Measurements from ENCODE around the gene CDIP1. TPM values are rescaled to one million over a fixed set of nuclear protein-coding genes. Genes with fewer than 3 reads are reported as not detected.
A peak's percentile ranks its signal among the peaks of the same experiment; 100 is the strongest.
"Not testable (repeated sequence)": the region's sequence is repeated elsewhere in the genome, so short reads cannot be mapped to it uniquely, and the experiment has no call there.

Gene CDIP1
- 41.4 TPM for polyA plus RNA-seq (2013, experiment 1 of 2)
- polyA plus RNA-seq (2013, experiment 2 of 2) = 47.2 TPM

GRCh38 chr16:4538350-4539235 lies at the start of gene CDIP1:
TSS of gene CDIP1 (minus strand) at chr16:4538773. CDS start at chr16:4514130, 24,643 bp downstream.
- H3K36me3 ChIP-seq (ENCODE audit: insufficient read depth, low read length) = no peaks in the 10 kb centered on the region
- H3K9ac ChIP-seq (ENCODE audit: low read depth, low read length) = peak within 1 kb of the TSS; percentile 79
- H3K27ac ChIP-seq (ENCODE audit: low read depth, low read length) = peak within 1 kb of the TSS; percentile 89
- H3K9me3 ChIP-seq (ENCODE audit: insufficient read depth, low read depth, low read length) = peaks cover 14% of the 10 kb centered on the region; the same call in 1 of the 2 replicates
- H3K4me3 ChIP-seq (ENCODE audit: low read length) = peak within 1 kb of the TSS; percentile 90
- peaks cover 9% of the 10 kb centered on the region; the same call in 1 of the 2 replicates for H3K4me1 ChIP-seq (ENCODE audit: insufficient read depth, low read length)
- 4% methylated on average over 64 of the region's 67 CpGs for WGBS
- H3K27me3 ChIP-seq (ENCODE audit: insufficient read depth, low read length) = peaks cover 16% of the 10 kb centered on the region

GRCh38 chr16:4586291-4586690 lies 47.7 kb upstream of the CDIP1 start:
- 95% methylated on average over 7 of the region's 7 CpGs for WGBS
- no peaks in the 10 kb centered on the region for H3K4me1 ChIP-seq (ENCODE audit: insufficient read depth, low read length)
- H3K9me3 ChIP-seq (ENCODE audit: insufficient read depth, low read depth, low read length) = peaks cover 8% of the 10 kb centered on the region; the same call in 1 of the 2 replicates
- no peaks in the 10 kb centered on the region for H3K27me3 ChIP-seq (ENCODE audit: insufficient read depth, low read length)
- no peaks in the 10 kb centered on the region for H3K36me3 ChIP-seq (ENCODE audit: insufficient read depth, low read length)
- no peak overlapping the region for H3K9ac ChIP-seq (ENCODE audit: low read depth, low read length)
- H3K4me3 ChIP-seq (ENCODE audit: low read length) = no peak overlapping the region
- H3K27ac ChIP-seq (ENCODE audit: low read depth, low read length) = no peak overlapping the region

- peaks cover 8% of the 10 kb centered on the region; the same call in 1 of the 2 replicates for H3K9me3 ChIP-seq (ENCODE audit: insufficient read depth, low read depth, low read length)
- no peaks in the 10 kb centered on the region for H3K36me3 ChIP-seq (ENCODE audit: insufficient read depth, low read length)
- WGBS = 94% methylated on average over 4 of the region's 4 CpGs
- H3K4me1 ChIP-seq (ENCODE audit: insufficient read depth, low read length) = no peaks in the 10 kb centered on the region
- no peak overlapping the region for H3K27ac ChIP-seq (ENCODE audit: low read depth, low read length)
- H3K27me3 ChIP-seq (ENCODE audit: insufficient read depth, low read length) = no peaks in the 10 kb centered on the region
- H3K9ac ChIP-seq (ENCODE audit: low read depth, low read length) = no peak overlapping the region
- H3K4me3 ChIP-seq (ENCODE audit: low read length) = no peak overlapping the region
These were observed 45.3 kb upstream of the CDIP1 start for GRCh38 chr16:4583906-4584305.

GRCh38 chr16:4580250-4580649 lies 41.7 kb upstream of the CDIP1 start:
- Histone ChIP-seq H3K9ac (ENCODE audit: low read depth, low read length) (no peak overlapping the region), H3K27ac (ENCODE audit: low read depth, low read length) (no peak overlapping the region), H3K4me1 (ENCODE audit: insufficient read depth, low read length) (no peaks in the 10 kb centered on the region), H3K9me3 (ENCODE audit: insufficient read depth, low read depth, low read length) (no peaks in the 10 kb centered on the region), H3K4me3 (ENCODE audit: low read length) (no peak overlapping the region), H3K36me3 (ENCODE audit: insufficient read depth, low read length) (no peaks in the 10 kb centered on the region), H3K27me3 (ENCODE audit: insufficient read depth, low read length) (no peaks in the 10 kb centered on the region)
- WGBS = 96% methylated on average over 4 of the region's 6 CpGs

GRCh38 chr16:4578961-4579530 lies 40.5 kb upstream of the CDIP1 start:
- Histone ChIP-seq H3K27ac (ENCODE audit: low read depth, low read length) (no peak overlapping the region), H3K36me3 (ENCODE audit: insufficient read depth, low read length) (no peaks in the 10 kb centered on the region), H3K9ac (ENCODE audit: low read depth, low read length) (no peak overlapping the region), H3K4me1 (ENCODE audit: insufficient read depth, low read length) (no peaks in the 10 kb centered on the region), H3K27me3 (ENCODE audit: insufficient read depth, low read length) (no peaks in the 10 kb centered on the region), H3K9me3 (ENCODE audit: insufficient read depth, low read depth, low read length) (no peaks in the 10 kb centered on the region), H3K4me3 (ENCODE audit: low read length) (no peak overlapping the region)
- WGBS = 93% methylated on average over 13 of the region's 13 CpGs

GRCh38 chr16:4576008-4576407 lies 37.4 kb upstream of the CDIP1 start:
- H3K36me3 ChIP-seq (ENCODE audit: insufficient read depth, low read length) = no peaks in the 10 kb centered on the region
- no peak overlapping the region for H3K9ac ChIP-seq (ENCODE audit: low read depth, low read length)
- WGBS = 98% methylated on average over 15 of the region's 15 CpGs
- H3K27me3 ChIP-seq (ENCODE audit: insufficient read depth, low read length) = no peaks in the 10 kb centered on the region
- H3K4me1 ChIP-seq (ENCODE audit: insufficient read depth, low read length) = peaks cover 6% of the 10 kb centered on the region
- H3K27ac ChIP-seq (ENCODE audit: low read depth, low read length) = no peak overlapping the region
- no peak overlapping the region for H3K4me3 ChIP-seq (ENCODE audit: low read length)
- no peaks in the 10 kb centered on the region for H3K9me3 ChIP-seq (ENCODE audit: insufficient read depth, low read depth, low read length)

GRCh38 chr16:4574919-4575705 lies 36.5 kb upstream of the CDIP1 start:
- Histone ChIP-seq H3K36me3 (ENCODE audit: insufficient read depth, low read length) (no peaks in the 10 kb centered on the region), H3K9ac (ENCODE audit: low read depth, low read length) (no peak overlapping the region), H3K9me3 (ENCODE audit: insufficient read depth, low read depth, low read length) (no peaks in the 10 kb centered on the region), H3K27ac (ENCODE audit: low read depth, low read length) (no peak overlapping the region), H3K4me3 (ENCODE audit: low read length) (no peak overlapping the region), H3K27me3 (ENCODE audit: insufficient read depth, low read length) (no peaks in the 10 kb centered on the region), H3K4me1 (ENCODE audit: insufficient read depth, low read length) (peaks cover 13% of the 10 kb centered on the region)
- WGBS = 82% methylated on average over 11 of the region's 11 CpGs

GRCh38 chr16:4573926-4574325 lies 35.4 kb upstream of the CDIP1 start:
- peaks cover 21% of the 10 kb centered on the region for H3K4me1 ChIP-seq (ENCODE audit: insufficient read depth, low read length)
- not testable (repeated sequence) for H3K9ac ChIP-seq (ENCODE audit: low read depth, low read length); H3K27me3 ChIP-seq (ENCODE audit: insufficient read depth, low read length); H3K9me3 ChIP-seq (ENCODE audit: insufficient read depth, low read depth, low read length); H3K27ac ChIP-seq (ENCODE audit: low read depth, low read length); H3K4me3 ChIP-seq (ENCODE audit: low read length); H3K36me3 ChIP-seq (ENCODE audit: insufficient read depth, low read length)
- WGBS = 94% methylated on average over 6 of the region's 7 CpGs

- Histone ChIP-seq H3K4me3 (ENCODE audit: low read length) (no peak overlapping the region), H3K27ac (ENCODE audit: low read depth, low read length) (no peak overlapping the region), H3K27me3 (ENCODE audit: insufficient read depth, low read length) (no peaks in the 10 kb centered on the region), H3K9me3 (ENCODE audit: insufficient read depth, low read depth, low read length) (no peaks in the 10 kb centered on the region), H3K4me1 (ENCODE audit: insufficient read depth, low read length) (peaks cover 27% of the 10 kb centered on the region), H3K36me3 (ENCODE audit: insufficient read depth, low read length) (no peaks in the 10 kb centered on the region), H3K9ac (ENCODE audit: low read depth, low read length) (no peak overlapping the region)
- WGBS = 68% methylated on average over 4 of the region's 4 CpGs
These were observed 34.1 kb upstream of the CDIP1 start for GRCh38 chr16:4572715-4573114.

- Histone ChIP-seq H3K36me3 (ENCODE audit: insufficient read depth, low read length) (no peaks in the 10 kb centered on the region), H3K9ac (ENCODE audit: low read depth, low read length) (peak overlapping the region; percentile 49), H3K4me3 (ENCODE audit: low read length) (peak overlapping the region; percentile 30), H3K4me1 (ENCODE audit: insufficient read depth, low read length) (peaks cover 27% of the 10 kb centered on the region), H3K9me3 (ENCODE audit: insufficient read depth, low read depth, low read length) (no peaks in the 10 kb centered on the region), H3K27ac (ENCODE audit: low read depth, low read length) (peak overlapping the region; percentile 90), H3K27me3 (ENCODE audit: insufficient read depth, low read length) (no peaks in the 10 kb centered on the region)
- WGBS = 23% methylated on average over 15 of the region's 15 CpGs
These were observed 32.2 kb upstream of the CDIP1 start for GRCh38 chr16:4570688-4571321.

All from HUES64 (cell line).